NCI-H2171 (cell line): Measurements from ENCODE around the gene RPS3A.
"Not testable (repeated sequence)": the region's sequence is repeated elsewhere in the genome, so short reads cannot be mapped to it uniquely, and the experiment has no call there.

Experiments used
- DNase-seq: peaks from one replicate; lab custom pipeline; 2025; lab: John Stamatoyannopoulos, UW

The RPS3A gene

DNA sequence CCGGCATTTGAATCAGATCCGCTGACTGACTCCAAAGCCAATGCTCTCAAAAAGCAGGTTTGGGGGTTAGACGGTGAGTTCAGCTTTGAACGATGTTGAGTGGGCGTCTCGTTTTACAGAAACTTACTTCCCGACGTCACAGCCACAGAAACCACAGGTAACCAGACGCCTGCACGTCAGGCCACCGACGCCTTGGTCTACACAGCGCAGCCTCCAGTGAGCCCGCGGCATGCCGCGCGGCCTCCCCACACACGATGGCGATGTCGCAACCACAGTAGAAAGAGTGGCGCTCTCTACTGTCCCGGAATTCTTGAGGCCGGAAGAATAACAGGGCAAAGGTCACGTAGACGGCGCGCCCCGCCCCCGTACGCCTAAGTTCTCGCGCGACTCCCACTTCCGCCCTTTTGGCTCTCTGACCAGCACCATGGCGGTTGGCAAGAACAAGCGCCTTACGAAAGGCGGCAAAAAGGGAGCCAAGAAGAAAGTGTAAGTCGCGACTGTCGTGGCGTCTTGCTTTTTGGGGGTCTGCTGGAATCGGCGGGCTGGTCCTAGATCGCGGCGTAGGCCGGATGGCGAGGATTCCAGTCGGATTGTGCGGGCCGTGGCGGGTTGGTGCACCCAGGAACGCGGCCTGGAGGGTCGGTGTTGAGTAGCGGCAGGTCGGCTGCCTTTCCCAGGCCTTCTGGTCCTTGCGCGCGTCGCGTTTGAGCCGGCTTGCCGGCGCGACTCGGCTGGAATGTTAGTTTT lies at the start of gene RPS3A:
RPS3A (plus strand) TSS at position 400 of the 747 bp plus-strand sequence; CDS start at position 425, 25 bp downstream.
- DNase-seq = peak; percentile 86

DNA sequence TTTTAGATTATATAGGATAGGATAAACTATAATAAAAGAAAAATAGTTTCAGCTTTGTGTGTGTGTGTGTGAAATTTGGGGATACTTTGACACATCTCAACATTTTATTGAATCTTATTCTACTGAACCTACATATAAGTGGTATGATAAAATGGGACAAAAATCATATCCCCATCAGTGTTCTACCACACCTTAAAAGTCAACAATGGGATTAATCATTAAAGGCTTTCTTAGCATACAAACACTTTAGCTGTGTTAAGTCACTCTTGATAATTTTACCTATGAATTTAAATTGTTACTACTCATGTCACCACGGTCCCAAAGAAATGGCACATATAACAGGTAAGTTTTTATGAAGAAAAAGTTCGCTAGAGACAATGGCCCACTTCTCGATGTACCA lies 46.6 kb upstream of the RPS3A start:
- no peak for DNase-seq

DNA sequence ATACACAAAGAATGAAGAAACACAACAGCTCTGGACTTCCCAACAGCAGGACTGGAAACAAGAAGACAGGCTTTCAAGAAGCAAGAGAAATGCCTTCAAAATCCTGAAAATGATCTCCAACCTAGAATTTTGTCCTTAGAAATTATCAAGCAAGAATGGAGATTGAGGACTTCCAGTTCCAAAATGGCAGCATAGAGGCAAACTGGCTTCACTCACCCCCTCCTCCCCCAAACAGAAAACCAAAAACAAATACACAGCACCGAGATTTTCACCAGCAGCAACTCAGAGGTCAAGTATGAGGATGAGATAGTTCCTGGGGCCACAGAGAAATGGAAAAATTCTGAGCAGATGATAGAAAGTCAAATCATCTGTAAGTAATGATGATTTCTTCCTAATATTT lies 43.9 kb upstream of the RPS3A start:
- DNase-seq = no peak

DNA sequence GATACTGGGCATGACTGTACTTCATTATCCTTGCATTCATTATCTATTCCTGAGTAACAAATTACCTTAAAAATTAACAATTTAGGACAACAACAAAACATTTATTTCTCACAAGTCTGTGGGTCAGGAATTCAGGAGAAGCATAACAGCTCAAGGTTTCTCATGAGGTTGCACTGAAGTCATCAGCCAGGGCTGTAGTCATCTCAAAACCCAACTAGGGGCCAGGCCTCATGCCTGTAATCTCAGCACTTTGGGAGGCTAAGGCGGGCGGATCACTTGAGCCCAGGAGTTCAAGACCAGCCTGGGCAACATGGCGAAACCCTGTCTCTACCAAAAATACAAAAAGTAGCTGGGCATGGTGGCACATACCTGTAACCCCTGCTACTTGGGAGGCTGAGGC lies 36.3 kb upstream of the RPS3A start:
- DNase-seq = not testable (repeated sequence)

DNA sequence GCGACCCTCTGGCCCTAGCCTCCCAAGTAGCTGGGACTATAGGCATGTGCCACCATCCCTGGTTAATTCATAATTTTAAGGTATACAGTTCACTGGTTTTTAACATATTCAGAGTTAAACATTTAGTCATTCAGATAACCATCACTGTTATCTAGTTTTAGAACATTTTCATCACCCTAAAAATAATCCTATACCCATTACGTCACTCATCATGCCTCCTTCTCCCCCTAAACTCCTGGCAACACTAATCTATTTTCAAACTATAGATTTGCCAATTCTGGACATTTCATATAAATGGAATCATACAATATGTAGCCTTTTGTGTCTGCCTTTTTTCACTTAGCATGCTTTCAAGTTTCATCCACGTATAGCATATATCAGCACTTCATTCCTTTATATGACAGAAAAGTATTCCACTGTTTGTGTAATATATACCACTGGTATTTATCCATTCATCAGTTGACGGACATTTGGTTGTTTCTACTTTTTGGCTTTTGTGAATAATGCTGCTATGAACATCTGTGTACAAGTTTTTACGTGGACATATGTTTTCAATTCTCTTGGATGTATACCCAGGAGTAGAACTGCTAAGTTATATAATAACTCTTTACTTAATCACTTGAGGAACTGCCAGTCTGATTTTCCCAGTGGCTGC lies 32.0 kb upstream of the RPS3A start:
- no peak for DNase-seq

DNA sequence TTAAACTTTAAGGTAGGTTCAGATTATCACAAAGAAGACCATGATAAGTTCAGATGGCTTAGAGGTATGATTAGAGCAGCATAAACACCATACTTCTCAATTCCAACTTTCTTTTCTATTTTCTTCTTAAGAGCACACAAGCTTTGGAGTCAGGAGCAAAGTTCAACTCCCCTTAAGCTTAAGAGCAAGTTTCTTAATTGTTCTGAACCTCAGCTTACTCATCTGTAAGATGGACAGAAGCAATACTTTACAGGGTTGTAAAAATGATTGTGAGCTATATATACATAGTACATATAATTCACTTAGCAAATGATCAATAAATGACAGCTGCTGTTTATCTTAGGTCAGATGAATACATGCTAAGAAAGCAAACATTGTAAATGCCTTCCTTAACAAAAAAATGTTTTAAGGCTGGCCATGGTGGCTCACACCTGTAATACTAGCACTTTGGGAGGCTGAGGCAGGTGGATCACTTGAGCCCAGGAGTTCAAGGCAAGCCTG lies 25.0 kb upstream of the RPS3A start:
- DNase-seq = no peak

DNA sequence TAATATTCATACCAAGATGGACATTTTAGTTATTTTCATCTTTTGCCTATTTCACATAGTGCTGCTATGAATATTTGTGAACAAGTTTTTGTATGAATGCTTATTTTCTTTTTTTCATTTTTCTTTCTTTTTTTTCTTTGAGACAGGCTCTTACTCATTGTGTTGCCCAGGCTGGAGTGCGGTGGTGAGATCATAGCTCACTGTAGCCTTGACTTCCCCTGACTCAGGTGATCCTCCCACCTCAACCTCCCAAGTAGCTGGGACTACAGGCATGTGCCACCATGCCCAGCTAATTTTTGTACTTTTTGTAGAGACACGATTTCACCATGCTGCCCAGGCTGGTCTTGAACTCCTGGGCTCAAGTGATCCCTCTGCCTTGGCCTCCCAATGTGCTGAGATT lies 21.4 kb upstream of the RPS3A start:
- not testable (repeated sequence) for DNase-seq

DNA sequence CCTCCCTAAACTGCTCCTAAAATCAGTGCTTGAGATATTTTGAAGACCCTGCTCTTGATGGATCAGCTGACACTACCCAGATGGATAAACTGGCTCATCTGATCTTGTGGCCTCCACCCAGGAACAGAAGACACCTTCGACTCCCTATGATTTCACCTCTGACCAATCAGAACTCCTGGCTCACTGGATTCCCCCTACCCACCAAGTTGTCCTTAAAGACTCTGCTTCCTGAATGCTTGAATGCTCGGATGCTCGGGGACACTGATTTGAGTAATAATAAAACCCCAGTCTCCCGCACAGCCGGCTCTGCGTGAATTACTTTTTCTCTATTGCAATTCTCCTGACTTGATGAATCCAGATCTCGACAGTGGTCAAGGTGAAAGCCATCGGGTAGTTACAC lies 12.0 kb upstream of the RPS3A start:
- no peak for DNase-seq

DNA sequence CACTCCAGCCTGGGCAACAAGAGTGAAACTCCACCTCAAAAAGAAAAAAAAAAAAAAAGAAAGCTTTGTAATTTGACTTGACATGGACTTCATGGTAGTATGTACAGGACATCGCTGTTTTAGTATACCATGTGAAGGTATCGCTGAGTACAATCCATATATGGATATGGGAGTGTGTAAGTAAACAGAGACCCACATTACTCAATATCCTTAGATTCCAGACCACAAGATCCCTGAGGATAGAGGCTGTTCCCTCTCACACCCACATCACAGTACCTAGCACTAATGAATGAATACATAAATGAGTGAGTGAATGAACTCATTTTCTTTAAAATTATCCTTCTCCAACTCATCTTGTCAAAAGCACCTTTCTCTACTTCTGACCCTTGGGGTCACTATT lies 8.4 kb upstream of the RPS3A start:
- DNase-seq = no peak

DNA sequence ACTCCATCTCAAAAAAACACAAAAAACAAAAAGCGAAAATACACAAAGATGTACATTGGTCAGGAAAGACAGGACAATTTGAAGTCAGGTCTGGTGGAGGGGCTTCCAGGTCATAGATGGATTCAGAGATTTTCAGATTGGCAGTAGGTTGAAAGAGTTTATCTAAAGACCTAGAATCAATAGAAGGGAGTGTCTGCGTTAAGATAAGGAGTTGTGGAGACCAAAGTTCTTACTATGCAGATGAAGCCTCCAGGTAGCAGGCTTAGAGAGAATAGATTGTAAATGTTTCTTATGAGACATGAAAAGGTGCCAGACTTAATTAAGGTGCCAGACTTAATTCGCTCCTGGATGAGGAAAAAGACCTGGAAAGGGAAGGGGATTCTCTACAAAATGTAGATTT lies 6.9 kb upstream of the RPS3A start:
- DNase-seq = no peak

DNA sequence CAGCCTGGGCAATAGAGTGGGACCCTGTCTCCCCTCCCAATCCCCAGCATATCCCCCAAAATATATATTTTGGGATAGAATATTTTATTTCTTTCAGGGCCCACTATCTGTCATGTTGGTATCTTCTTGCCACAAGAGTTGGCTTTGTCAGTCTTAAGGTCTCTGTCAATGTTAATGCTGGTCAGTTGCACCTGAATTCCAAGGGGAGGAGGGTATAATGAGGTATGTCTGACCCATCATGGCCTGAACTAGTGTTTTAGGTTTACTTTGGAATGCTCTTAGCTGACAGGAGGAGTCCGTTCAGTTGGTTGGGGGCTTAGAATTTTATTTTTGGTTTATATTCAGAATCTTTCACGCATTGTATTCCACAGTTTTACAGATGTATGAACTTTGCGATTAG lies 6.2 kb upstream of the RPS3A start:
- DNase-seq = no peak

DNA sequence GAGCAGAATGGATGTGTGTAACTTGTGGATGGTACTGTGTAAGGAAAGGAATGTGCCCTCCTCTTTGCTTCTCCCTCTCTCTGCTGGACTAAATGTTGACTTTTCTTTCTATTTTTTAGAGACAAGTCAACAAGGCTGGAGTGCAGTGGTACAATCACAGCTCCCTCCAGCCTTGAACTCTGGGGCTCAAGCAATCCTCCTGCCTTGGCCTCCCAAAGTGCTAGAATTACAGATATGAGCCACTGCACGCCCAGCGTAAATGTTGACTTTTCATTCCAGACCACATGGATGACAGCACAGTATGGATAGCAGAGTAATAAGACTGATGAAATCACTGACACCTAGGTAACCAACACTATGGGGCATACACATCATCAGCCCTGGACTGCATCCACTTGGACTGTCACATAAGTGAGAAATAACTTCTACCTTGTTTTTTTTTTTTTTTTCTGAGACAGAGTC lies 5.1 kb upstream of the RPS3A start:
- no peak for DNase-seq

DNA sequence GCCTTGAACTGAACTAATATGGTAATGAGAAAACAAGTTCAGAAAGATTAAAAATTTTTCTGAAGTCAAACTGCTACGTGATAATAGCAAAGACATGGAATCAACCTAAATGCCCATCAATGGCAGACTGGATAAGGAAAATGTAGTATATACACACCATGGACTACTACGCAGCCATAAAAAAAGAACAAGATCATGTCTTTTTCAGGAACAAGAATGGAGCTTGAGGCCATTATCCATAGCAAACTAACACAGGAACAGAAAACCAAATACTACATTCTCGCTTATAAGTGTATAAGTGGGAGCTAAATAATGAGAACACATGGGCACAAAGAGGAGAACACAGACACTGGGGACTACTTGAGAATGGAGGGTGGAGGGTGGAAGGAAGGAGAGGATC lies 4.3 kb upstream of the RPS3A start:
- DNase-seq = no peak

DNA sequence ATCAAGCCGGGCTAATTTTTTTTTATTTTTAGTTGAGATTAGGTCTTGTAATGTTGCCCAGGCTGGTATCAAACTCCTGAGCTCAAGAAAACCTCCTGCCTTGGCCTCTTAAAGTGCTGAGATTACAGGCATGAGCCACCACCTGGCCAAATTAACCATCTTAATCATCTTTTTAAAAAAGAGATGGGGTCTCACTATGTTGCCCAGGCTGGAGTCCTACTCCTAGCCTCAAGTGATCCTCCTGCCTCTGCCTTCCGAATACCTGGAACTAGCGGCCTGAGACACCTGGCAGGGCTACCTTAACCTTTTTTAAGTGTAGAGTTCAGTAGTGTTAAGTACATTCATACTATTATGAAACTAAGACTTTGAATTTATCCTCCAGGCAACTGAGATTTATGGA lies 1.7 kb upstream of the RPS3A start:
- DNase-seq = no peak

DNA sequence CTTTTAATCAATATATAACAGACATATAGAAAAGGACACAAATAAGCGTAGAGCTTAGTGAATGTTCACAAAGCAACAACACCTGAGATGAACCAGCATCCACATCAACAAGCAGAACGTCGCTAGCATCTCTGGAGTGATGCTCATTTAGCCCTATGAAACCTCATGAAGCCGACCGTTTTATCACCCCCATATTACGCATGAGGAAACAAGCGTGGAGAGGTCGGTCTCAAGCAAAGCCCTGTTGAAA lies 524 bp upstream of the RPS3A start:
- no peak for DNase-seq

DNA sequence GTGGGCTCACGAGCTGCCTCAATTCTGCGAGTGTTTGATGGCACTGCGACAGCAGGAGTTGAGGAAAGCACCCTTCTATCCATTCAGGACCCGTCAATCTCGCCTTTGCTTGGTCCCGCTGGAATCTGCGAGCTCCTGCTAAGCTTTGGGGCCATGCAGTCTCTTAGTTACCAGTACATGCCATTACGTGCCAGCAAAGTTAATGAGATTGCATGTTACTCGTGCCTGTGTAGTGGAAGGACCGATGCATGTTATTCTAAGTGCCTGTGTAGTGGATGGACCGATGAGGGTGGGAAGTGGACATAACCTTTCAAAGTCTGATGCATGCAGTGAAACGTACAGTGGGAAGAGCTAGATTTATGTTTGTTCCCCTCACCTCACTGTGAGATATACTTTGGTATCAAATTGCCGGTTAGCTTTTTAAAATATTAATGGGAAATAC lies 569 bp downstream of the RPS3A start:
- DNase-seq = no peak

DNA sequence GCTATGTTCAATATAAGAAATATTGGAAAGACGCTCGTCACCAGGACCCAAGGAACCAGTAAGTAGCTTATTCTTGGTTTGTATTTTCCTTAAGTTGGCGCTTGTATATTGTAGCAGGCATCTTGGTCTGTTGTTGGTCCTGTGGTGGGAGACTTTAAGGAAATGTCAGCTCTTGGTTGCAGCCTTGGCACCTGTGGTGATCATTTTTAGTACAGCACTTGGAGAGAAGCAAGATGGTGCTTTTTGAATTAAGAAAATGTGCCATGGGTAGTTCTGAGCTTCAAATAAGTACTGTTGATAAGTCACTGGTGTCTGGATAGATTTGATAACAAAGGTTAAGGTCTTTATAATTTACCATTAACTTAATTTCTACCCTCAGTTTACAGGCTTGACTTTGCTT lies 1.1 kb downstream of the RPS3A start:
- DNase-seq = no peak

DNA sequence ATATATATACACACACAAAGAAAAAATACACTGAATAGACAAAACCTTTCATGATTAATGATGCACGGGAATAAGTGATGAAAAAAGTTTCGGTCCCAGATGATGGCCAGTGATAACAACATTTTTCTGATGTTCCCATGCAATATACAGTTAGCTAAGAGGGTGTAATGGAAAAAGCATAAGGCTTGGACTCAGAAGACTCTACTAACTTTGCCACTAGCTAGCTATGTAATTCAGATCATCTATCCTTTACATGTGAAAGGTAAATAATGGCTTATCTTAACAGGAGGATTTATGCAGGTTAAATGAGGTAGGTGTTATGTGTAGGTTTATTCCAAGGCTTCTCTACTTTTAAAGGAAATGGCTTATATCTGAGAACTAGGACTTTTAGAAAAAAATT lies 4.3 kb downstream of the RPS3A start:
- no peak for DNase-seq

DNA sequence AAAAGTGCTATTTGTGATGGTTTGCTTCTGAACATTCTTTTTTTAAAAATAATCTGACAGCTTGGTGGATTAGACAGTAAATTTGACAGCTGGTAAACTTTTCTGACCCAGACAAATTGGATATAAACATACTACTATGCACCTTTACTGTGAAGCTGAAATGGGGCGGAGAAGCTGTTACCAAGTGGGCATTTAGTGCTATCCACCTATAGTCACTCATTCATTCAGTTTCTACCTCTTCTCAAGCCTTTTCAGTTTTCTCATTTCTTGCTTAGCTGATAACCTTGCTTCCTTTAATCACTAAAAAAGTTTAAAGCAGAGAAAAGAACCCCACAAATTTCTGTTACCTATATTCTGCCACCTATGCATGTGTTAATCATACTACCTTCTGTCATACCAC lies 5.2 kb downstream of the RPS3A start:
- no peak for DNase-seq

DNA sequence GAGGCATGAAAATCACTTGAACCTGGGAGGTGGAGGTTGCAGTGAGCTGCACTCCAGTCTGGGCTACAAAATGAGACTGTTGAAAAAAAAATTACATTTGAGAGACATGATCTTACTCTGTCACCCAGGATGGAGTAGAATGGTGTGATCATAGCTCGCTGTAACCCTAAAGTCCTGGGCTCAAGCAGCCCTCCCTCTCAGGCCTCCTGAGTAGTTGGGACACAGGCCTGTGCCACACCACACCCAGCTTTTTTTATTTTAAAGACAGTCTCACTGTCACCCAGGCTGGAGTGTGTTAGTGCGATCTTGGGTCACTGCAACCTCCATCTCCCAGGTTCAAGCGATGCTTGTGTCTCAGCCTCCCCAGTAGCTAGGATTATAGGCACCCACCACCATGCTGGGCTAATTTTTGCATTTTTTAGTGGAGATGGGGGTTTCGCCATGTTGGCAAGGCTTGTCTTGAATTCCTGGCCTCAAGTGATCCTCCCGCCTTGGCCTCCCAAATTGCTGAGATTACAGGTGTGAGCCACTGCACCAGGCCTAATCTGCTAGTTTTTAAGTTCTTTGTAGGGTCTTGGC lies 6.1 kb downstream of the RPS3A start:
- no peak for DNase-seq

DNA sequence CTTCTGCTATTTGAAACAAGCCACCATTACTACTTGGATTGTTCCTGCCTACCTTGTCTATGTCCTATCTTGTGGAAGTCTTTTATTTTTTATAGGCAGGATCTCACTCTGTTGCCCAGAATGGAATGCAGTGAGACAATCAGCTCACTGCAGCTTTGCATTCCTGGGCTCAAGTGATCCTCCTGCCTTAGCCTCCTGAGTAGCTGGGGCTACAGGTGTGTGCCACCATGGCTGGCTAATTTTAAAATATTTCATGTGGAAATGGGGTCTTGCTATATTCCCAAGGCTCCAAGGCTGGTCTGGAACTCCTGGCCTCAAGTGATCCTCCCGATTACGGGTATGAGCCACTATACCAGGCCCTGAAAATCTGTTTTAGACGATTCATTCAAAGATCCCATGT lies 7.6 kb downstream of the RPS3A start:
- no peak for DNase-seq

DNA sequence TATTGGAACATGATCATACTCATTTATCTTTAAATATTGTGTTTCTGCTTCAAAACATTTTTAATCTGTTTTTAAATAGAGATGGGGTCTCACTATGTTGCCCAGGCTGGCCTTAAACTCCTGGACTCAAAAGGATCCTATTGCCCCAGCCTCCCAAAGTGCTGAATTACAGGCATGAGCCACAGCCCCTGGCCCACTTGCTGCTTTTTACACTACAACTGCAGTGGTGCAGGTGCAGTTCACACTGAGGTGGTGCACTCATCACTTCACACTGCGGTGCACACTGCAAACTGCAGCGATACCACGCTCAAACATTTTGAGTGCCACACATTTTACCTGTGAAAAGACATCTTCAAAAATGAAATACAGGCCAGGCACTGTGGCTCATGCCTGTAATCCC lies 10.8 kb downstream of the RPS3A start:
- DNase-seq = no peak

DNA sequence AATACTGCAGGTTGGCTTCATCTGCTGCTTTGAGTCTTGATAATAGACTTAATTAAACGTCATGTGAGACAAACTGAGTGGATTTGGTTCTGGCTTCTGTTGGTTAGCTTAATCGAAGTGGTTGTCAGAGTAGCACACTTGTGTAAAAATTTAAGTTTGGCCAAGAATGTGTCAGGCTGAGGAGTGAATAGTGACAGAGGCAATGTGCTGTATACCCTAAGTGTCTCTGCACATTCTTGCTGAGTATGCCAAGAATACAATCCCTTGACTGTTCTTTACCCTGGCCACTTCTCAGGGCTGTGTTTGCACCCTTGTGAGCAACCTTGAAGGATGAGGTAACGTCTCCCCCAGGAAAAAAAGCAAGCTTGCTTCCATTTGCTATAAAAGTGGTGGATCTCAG lies 14.9 kb downstream of the RPS3A start:
- no peak for DNase-seq

DNA sequence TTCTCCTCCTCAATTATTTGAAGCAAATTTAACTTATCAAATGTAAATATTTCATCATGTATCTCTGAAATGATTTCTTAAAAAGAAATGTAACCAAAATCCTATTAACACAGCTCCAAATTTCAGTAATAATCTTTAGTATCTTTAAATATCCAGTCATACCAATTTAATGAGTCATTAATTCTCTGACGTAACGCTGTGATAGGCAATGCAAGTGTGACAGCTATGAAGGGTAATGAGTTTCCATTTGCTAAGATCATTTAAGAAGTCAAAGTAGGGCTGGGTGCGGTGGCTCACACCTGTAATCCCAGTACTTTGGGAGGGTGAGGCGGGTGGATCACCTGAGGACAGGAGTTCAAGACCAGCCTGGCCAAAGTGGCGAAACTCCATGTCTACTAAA lies 15.6 kb downstream of the RPS3A start:
- DNase-seq = no peak
